ENCODE measurements around the gene RSRC1.
"Not testable (repeated sequence)": the region's sequence is repeated elsewhere in the genome, so short reads cannot be mapped to it uniquely, and the experiment has no call there.

RSRC1 gene

DNA sequence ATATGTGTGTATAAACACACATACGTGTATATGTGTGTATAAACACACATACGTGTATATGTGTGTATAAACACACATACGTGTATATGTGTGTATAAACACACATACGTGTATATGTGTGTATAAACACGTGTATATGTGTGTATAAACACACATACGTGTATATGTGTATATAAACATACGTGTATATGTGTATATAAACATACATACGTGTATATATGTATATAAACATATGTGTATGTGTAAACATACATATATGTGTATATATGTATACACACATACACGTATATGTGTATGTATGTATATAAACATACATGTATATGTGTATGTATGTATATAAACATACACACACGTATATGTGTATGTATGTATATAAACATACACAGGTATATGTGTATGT lies 119.1 kb downstream of the RSRC1 start:
- not testable (repeated sequence) for DNase-seq (ENCODE audit: low read depth)

DNA sequence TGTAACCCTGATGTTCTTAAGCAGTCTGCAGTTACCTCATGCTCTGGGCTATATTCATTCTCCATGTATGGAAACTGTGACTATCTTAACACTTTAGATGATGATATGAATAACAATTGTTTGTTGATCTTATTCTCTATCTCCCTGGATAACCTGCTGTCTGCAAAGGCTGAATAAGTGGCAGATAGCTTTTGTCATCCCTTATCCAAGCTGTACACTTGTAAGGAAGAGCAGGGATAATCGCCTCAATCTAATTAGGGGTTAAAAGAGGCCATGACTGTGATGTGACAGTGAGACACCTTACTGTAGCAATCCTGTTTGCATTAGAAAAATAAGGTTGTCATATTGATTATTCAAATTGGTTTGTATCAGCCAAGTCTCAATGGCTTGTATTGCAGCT lies 123.9 kb downstream of the RSRC1 start:
- DNase-seq (ENCODE audit: low read depth): no peak

- DNase-seq (ENCODE audit: low read depth): no peak
These were observed 134.4 kb downstream of the RSRC1 start for GRCh38 chr3:158244274-158244673.

DNA sequence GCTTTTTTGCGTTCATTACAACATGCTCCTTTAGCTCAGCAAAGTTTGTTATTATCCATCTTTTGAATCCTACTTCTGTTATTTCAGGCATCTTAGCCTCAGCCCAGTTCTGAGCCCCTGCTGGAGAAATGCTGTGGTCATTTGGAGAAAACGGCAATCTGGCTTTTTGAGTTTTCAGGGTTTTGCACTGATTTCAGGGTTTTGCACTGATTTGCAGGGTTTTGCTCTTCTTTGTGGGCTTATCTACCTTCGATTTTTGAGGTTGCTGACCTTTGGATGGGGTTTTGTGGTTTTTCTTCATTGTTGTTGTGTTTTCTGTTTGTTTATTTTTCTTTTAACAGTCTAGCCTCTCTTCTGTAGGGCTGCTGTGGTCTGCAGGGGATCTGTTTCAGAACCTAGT lies 137.4 kb downstream of the RSRC1 start:
- no peak for DNase-seq (ENCODE audit: low read depth)

GRCh38 chr3:158248261-158248660 lies 138.4 kb downstream of the RSRC1 start:
- DNase-seq (ENCODE audit: low read depth): no peak

DNA sequence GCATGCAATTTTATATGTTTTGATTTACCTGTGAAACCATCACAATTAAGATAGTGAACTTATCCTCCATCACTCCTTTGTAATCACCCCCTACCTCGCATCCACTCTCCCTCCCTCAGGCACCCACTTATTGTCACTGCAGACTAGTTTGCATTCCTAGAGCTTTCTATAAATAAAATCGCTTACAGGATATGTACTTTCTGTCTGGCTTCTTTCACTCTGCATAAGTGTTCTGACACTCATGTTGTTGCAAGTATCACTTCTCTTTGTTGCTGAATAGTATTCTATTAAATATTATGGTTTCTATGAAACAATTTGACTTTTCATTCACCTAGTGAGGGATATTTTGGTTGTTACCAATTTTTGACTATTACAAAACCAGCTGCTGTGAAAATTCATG lies 139.3 kb downstream of the RSRC1 start:
- DNase-seq (ENCODE audit: low read depth): no peak

DNA sequence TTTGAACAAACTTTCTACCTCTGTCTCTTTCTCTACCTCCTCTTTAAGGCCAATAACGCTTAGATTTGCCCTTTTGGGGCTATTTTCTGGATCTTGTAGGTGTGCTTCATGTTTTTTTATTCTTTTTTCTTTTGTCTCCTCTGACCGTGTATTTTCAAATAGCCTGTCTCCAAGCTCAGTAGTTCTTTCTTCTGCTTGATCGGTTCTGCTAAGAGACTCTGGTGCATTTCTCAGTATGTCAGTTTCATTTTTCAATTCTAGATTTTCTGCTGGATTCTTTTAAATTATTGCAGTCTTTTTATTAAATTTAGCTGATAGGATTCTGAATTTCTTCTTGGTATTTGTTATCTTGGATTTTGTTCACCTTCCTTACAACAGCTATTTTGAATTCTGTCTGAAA lies 148.7 kb downstream of the RSRC1 start:
- no peak for DNase-seq (ENCODE audit: low read depth)

- DNase-seq (ENCODE audit: low read depth): no peak
These were observed 150.5 kb downstream of the RSRC1 start for GRCh38 chr3:158260392-158260791.

DNA sequence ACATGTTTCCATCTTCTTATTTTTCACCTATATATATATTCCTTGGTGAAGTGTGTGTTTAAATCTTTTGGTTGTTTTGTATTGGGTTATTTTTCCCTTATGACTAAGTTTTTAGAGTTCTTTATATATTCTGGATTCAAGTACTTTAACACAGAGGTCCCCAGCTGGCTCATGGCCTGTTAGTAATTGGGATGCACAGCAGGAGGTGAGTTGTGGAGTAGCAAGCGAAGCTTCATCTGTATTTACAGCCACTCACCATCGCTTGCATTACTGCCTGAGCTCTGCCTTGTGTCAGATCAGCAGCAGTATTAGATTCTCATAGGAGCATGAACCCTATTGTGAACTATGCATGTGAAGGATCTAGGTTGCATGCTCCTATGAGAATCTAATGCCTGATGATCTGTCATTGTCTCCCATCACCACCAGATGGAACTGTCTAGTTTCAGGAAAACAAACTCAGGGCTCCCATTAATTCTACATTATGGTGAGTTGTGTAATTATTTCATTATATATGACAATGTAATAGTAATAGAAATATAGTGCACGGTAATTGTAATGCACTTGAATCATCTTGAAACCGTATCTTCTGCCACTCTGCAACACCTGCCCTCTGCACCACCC lies 151.6 kb downstream of the RSRC1 start:
- DNase-seq (ENCODE audit: low read depth): no peak

GRCh38 chr3:158264894-158265293 lies 155.0 kb downstream of the RSRC1 start:
- DNase-seq (ENCODE audit: low read depth): no peak

DNA sequence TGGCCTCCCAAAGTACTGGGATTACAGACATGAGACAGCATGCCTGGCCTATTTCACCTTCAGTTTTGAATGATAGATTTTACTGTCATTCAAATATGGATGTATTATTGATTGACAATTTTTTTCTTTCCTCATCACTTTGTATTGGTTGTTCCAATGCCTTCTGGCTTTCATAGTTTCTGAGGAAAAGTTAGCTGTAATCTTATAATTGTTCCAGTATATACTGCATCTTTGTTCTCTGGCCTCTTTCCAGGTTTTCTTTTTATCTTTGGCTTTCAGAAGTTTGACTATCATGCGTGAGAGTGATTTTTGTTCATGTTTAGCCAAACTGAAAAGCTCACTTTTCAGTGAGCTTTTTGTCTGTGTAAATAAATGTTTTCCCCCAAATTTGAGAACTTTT lies 157.1 kb downstream of the RSRC1 start:
- no peak for DNase-seq (ENCODE audit: low read depth)

DNA sequence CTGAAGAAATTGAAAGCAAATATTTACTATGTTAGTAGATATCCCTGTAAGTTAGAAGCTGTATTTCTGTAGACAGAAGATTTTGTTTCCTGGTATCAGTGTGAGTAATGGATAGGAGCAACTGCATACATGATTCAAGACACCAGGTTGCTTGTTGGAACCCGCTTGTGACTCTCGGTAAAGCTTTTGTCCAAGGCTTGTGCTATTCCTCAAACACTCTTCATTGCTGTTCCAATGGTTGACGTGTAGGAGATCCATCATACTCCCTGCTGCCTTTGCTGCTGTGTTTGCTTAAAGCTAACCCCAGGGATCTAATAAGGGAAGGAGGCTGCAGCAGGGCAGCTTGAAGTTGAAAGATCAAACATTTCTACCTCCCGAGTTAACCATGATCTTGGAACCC lies 160.1 kb downstream of the RSRC1 start:
- no peak for DNase-seq (ENCODE audit: low read depth)

GRCh38 chr3:158272081-158272480 lies 162.2 kb downstream of the RSRC1 start:
- no peak for DNase-seq (ENCODE audit: low read depth)

- no peak for DNase-seq (ENCODE audit: low read depth)
These were observed 163.8 kb downstream of the RSRC1 start for GRCh38 chr3:158273656-158274055.

DNA sequence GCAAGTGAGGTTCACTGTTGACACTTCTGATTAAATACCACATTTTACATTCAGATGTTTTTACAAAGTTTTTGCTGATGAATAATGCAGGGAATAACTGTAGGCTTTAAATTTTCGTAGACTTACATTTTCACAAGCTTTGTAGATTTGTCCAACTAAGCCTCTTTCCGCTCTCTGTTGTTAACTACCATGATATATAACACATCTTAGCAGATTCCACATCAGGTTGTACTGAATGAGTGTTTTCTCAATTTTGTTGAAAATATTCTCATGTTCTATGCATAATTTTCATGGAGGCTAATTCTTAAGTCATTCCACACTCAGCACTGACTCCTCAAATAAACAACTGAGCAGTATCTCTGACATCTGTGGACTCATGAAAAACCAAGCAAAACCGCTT lies 168.3 kb downstream of the RSRC1 start:
- DNase-seq (ENCODE audit: low read depth): no peak

DNA sequence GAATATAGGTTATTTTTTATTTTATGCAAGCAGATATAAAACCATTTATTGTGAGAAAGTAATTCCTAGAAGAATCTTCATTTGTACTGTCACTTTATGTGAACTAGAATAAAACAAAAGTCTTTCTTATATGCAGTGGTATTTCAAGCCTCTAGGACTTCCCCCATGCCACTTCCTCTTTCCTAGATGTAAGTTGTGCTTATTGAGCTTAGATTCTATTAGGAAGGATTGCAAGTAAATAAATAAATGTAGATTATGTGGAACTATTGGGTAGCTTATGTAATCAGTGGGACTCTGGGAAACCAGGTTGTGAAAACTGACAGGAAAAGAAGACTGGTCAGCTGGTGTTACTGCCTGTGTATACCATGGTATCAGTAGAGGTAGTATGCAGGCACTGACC lies 169.7 kb downstream of the RSRC1 start:
- DNase-seq (ENCODE audit: low read depth): no peak

DNA sequence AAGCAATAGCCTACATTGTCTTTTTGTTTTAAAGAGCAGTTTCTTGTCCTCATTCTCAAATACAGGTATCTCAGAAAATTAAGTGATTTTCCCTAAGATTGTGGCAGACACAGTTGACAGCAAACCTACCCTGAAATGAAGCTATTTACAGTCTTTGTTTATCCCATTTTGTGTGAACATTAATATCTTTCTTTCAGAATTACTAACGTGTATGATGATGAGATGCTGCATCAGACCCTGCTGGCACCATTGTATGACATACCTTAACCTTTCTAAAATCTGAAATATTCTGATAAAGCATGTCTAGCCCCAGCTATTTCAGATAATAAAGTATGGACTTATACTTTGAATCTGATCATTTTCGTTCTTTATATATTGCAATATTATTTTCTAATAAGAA lies 185.9 kb downstream of the RSRC1 start:
- no peak for DNase-seq (ENCODE audit: low read depth)

GRCh38 chr3:158297940-158298339 lies 188.1 kb downstream of the RSRC1 start:
- no peak for DNase-seq (ENCODE audit: low read depth)

- DNase-seq (ENCODE audit: low read depth): no peak
These were observed 198.5 kb downstream of the RSRC1 start for GRCh38 chr3:158308236-158308928.

GRCh38 chr3:158312560-158313141 lies 202.8 kb downstream of the RSRC1 start:
- no peak for DNase-seq (ENCODE audit: low read depth)

DNA sequence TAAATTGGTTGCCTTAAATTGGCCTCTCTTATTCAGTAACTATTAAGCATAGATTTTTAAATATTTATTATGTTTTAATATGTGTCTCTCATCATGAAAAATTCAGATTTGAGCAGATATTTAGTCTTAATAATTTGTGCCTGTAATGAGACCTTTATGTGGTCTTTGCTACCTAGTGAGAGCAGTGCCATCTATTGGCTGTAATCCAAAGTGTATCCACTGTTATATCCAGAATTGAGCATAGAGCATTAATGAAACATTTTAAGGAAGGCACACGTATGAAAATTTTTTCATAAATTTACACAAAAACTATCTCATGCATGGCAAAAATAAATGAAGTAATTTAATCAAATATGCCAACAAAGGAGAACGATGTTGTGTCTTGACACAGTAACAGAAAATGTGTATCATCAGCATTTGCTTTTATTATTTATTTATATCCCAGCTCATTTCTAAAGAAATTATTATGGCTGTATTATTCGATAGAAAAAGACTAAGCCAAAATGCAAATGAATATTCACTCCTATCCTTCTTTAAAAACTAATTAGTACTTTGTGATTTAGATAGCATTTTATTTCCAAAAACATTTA lies 203.5 kb downstream of the RSRC1 start:
- no peak for DNase-seq (ENCODE audit: low read depth)

DNA sequence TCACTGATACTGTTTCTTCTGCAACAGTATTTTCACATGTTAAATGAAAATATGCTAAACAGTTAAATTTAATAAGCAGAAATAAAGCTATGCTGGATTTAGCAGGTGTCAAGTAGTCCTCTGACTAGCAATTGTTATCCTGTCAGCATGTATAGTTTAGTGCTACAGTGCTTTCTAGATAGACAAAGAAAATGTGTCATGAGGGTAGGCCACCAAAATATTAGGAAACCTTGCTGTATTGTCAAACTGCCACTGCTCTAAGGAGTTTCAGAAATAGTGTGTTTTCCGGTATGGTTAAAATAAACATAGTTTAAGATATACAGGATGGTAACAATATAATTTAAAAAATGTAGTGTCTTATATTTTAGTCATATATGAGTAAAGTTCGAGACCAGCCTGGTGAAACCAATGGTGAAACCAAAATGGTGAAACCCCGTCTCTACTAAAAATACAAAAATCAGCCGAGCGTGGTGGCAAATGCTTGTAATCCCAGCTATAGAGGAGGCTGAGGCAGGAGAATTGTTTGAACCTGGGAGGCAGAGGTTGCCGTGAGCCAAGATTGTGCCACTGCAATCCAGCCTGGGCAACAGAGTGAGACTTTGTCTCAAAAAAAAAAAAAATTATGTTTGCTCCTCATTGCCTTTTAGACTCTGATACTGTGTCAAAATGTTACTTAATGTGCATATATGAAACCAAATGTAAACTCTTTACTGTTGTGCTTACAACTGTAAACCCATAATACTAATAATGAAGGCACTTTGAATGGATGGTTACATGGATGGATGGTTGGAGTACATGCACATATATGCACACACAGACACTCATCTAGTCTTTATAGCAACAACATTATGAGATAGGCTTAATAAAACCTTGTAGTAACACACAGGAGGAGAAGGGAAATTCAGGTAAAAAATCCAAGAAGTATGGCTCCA lies 204.8 kb downstream of the RSRC1 start:
- DNase-seq (ENCODE audit: low read depth): no peak
